Neural progenitor cell (in vitro differentiated cells): Measurements from ENCODE around the gene ADCY4. TPM values are rescaled to one million over a fixed set of nuclear protein-coding genes. Genes with fewer than 3 reads are reported as not detected.

Experiments used
- DNase-seq: peaks from one replicate; pipeline ENCODE4 v3.0.0-alpha.2; 2016; ENCODE audit warnings: low spot score
- H2AFZ ChIP-seq: fragments of 200-600 bp; sonication (generic); replicated peaks from 2 replicates; pipeline ENCODE4 v1.6.1; 2016; ENCODE audit warnings: antibody characterized with exemption
- H3F3A ChIP-seq: fragments of 200-600 bp; sonication (generic); 2 replicates; pipeline ENCODE4 v1.6.1; 2016; ENCODE audit warnings: antibody characterized with exemption, low read depth
- H3K27ac ChIP-seq: fragments of 200-600 bp; sonication (generic); 2 replicates; pipeline ENCODE4 v1.5.1; 2016; ENCODE audit warnings: mild to moderate bottlenecking
- H3K27me3 ChIP-seq: fragments of 200-600 bp; sonication (generic); 2 replicates; pipeline ENCODE4 v1.6.1; 2016; ENCODE audit warnings: mild to moderate bottlenecking, moderate library complexity
- H3K36me3 ChIP-seq: fragments of 200-600 bp; sonication (generic); 2 replicates; pipeline ENCODE4 v1.5.1; 2016
- H3K4me1 ChIP-seq: fragments of 200-600 bp; sonication (generic); 2 replicates; pipeline ENCODE4 v1.6.1; 2016; ENCODE audit warnings: mixed run types
- H3K4me2 ChIP-seq: fragments of 200-600 bp; sonication (generic); 2 replicates; pipeline ENCODE4 v1.6.1; 2016
- H3K4me3 ChIP-seq: fragments of 200-600 bp; sonication (generic); 2 replicates; pipeline ENCODE4 v1.5.1; 2016
- H3K79me2 ChIP-seq: fragments of 200-600 bp; sonication (generic); 2 replicates; pipeline ENCODE4 v1.6.1; 2016; ENCODE audit warnings: low read depth
- H3K9ac ChIP-seq: fragments of 200-600 bp; sonication (generic); 2 replicates; pipeline ENCODE4 v1.6.1; 2016
- H3K9me3 ChIP-seq: fragments of 200-600 bp; sonication (generic); 2 replicates; pipeline ENCODE4 v1.5.1; 2016; ENCODE audit warnings: low read depth
- H4K20me1 ChIP-seq: fragments of 200-600 bp; sonication (generic); 2 replicates; pipeline ENCODE4 v1.6.1; 2016; ENCODE audit warnings: low read depth
- H3K27ac Mint-ChIP-seq: 3 replicates; pipeline ENCODE4 v1.8.0; 2021; ENCODE audit warnings: mixed read lengths
- H3K27me3 Mint-ChIP-seq: 2 replicates; pipeline ENCODE4 v1.8.0; 2022; ENCODE audit warnings: low read depth, mild to moderate bottlenecking, inconsistent platforms, moderate library complexity, mixed read lengths; ENCODE audit not compliant: insufficient read depth
- H3K36me3 Mint-ChIP-seq: 3 replicates; pipeline ENCODE4 v1.8.0; 2021; ENCODE audit warnings: mixed read lengths
- H3K4me1 Mint-ChIP-seq: 3 replicates; pipeline ENCODE4 v1.8.0; 2021; ENCODE audit warnings: mixed read lengths
- H3K4me3 Mint-ChIP-seq: 3 replicates; pipeline ENCODE4 v1.8.0; 2021; ENCODE audit warnings: mild to moderate bottlenecking, moderate library complexity, mixed read lengths
- H3K9me3 Mint-ChIP-seq: 3 replicates; pipeline ENCODE4 v1.8.0; 2020; ENCODE audit warnings: mixed read lengths
- EZH2 ChIP-seq: fragments of 200-600 bp; sonication (generic); IDR thresholded peaks from 2 replicates; pipeline ENCODE4 v1.6.1; 2017; ENCODE audit warnings: antibody characterized with exemption, mild to moderate bottlenecking, moderate library complexity
- EZH2phosphoT487 ChIP-seq: fragments of 200-600 bp; sonication (generic); IDR thresholded peaks from 2 replicates; pipeline ENCODE4 v1.6.1; 2017; ENCODE audit warnings: antibody characterized with exemption
- total RNA-seq: library from RNA; depleted of rRNA; stranded (reverse); fragments of >200 nt; gene quantifications from 2 replicates; pipeline ENCODE4 v1.2.3, GENCODE V29; 2015; ENCODE audit warnings: low replicate concordance
- TF ChIP-seq, protein P1 (sequence below): fragments of 200-600 bp; sonication (generic); IDR thresholded peaks from 2 replicates; pipeline ENCODE4 v1.5.1; 2017; ENCODE audit warnings: antibody characterized with exemption, mild to moderate bottlenecking

The ADCY4 gene
- total RNA-seq, 1 donor from 2014 or later: not detected

DNA sequence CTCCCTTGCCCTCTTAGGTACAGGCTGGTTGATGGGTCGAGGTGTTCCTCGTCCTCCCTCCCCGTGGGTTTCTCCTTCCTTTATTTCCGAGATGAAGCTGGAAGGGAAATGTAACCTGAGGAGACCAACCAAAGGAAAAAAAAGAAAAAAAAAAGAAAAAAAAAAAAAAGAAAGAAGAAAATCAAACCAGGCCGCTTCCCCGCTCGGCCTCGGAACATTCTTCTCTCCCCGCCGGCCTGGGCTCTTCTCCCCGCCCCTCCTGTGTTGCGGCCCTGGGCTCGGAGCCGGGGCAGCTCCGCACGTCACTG, 31.5 kb upstream of the ADCY4 start:
- Mint-ChIP-seq H3K4me3 (peak overlapping the region; percentile 93), H3K36me3 (no peaks in the 10 kb centered on the region), H3K9me3 (no peaks in the 10 kb centered on the region), H3K27me3 (peaks cover 8% of the 10 kb centered on the region), H3K27ac (no peak overlapping the region), H3K4me1 (peaks cover 15% of the 10 kb centered on the region)
- no peak for DNase-seq
- H3K4me2 ChIP-seq: peak overlapping the region; percentile 85
- H3K9ac ChIP-seq: no peak overlapping the region
- H3K4me1 ChIP-seq: peaks cover 18% of the 10 kb centered on the region
- H3K27me3 ChIP-seq: peaks cover 25% of the 10 kb centered on the region
- peak overlapping the region; percentile 51 for H3K27ac ChIP-seq
- H3K79me2 ChIP-seq: peaks cover 3% of the 10 kb centered on the region
- TF ChIP-seq, protein P1, sequence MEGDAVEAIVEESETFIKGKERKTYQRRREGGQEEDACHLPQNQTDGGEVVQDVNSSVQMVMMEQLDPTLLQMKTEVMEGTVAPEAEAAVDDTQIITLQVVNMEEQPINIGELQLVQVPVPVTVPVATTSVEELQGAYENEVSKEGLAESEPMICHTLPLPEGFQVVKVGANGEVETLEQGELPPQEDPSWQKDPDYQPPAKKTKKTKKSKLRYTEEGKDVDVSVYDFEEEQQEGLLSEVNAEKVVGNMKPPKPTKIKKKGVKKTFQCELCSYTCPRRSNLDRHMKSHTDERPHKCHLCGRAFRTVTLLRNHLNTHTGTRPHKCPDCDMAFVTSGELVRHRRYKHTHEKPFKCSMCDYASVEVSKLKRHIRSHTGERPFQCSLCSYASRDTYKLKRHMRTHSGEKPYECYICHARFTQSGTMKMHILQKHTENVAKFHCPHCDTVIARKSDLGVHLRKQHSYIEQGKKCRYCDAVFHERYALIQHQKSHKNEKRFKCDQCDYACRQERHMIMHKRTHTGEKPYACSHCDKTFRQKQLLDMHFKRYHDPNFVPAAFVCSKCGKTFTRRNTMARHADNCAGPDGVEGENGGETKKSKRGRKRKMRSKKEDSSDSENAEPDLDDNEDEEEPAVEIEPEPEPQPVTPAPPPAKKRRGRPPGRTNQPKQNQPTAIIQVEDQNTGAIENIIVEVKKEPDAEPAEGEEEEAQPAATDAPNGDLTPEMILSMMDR: no peak
- TF ChIP-seq EZH2 (no peak), EZH2phosphoT487 (no peak)
- no peaks in the 10 kb centered on the region for H4K20me1 ChIP-seq
- no peaks in the 10 kb centered on the region for H3K9me3 ChIP-seq
- H3F3A ChIP-seq: peaks cover 36% of the 10 kb centered on the region
- H3K4me3 ChIP-seq: peak overlapping the region; percentile 74
- peak overlapping the region; percentile 37 for H2AFZ ChIP-seq
- H3K36me3 ChIP-seq: no peaks in the 10 kb centered on the region

DNA sequence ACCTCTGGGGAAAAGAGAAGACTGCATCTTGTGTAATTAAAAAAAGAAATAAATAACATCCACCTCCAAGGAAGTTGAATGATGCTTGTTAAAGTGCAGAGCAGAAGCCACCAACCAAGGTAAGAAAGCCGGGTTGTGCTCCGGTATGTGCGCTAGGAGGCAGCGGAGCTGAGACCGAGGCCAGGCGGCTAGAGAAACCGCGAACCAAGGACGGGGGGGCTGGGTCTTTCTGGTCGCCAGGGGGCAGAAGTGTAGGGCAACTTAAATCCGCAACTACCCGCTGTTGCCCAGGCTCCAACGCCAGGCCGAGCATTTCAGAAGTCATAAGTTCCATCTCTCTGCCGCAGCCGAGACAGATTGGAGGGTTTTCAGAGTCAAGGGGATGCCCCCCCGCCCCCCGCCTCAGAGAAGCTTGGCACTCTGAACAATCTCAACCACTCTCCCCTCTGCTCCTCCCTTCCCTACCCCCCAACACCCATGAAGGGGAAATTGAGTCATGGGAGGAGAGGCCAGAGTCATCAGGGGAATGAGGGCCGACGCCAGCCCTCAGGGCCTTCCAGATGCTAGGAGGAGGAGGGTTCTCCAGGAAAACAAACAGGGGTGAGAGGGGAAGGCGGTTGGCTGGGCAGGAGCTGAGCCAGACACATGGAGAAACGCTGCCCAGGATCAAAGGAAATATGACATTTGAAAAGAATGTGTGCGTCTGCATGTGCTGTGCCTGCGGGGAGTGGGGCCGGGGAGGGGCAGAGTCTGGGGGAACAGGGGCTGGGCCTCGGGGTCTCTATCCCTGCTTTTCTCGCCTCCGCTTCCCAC, 30.9 kb upstream of the ADCY4 start:
- Mint-ChIP-seq H3K27ac (peak overlapping the region; percentile 57), H3K27me3 (peaks cover 8% of the 10 kb centered on the region), H3K9me3 (no peaks in the 10 kb centered on the region), H3K4me1 (peaks cover 13% of the 10 kb centered on the region), H3K36me3 (no peaks in the 10 kb centered on the region), H3K4me3 (peak overlapping the region; percentile 93)
- Histone ChIP-seq H3K4me2 (peak overlapping the region; percentile 85), H3K4me1 (peaks cover 13% of the 10 kb centered on the region), H4K20me1 (no peaks in the 10 kb centered on the region), H3K36me3 (no peaks in the 10 kb centered on the region), H3F3A (peaks cover 36% of the 10 kb centered on the region), H3K79me2 (peaks cover 3% of the 10 kb centered on the region), H3K9ac (no peak overlapping the region), H3K9me3 (no peaks in the 10 kb centered on the region), H2AFZ (peak overlapping the region; percentile 37), H3K27ac (no peak overlapping the region), H3K27me3 (peaks cover 31% of the 10 kb centered on the region), H3K4me3 (peak overlapping the region; percentile 74)
- TF ChIP-seq EZH2phosphoT487: no peak
- TF ChIP-seq EZH2: no peak
- TF ChIP-seq, protein P1: peak; percentile 89
- peak; percentile 94 for DNase-seq

DNA sequence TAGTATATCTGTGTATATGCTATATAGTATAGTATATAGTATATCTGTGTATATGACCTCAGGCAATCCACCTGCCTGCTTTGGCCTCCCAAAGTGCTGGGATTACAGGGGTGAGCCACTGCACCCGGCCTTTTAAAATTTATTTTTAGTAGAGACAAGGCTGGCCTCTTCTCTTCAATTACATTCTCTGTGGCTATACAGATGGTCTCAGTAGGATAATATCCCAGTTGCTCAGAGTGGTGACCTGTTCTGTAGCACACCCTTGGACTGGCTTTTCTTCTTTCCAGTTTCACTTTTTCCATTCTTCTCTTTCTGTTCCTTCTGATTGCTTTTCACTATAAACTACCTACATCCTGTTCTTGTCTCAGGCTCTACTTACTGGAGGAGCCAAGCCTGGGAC, 30.0 kb upstream of the ADCY4 start:
- peaks cover 7% of the 10 kb centered on the region for H3K4me1 ChIP-seq
- Mint-ChIP-seq H3K27ac (no peak overlapping the region), H3K36me3 (no peaks in the 10 kb centered on the region), H3K9me3 (no peaks in the 10 kb centered on the region), H3K4me1 (peaks cover 13% of the 10 kb centered on the region), H3K4me3 (peak overlapping the region; percentile 93), H3K27me3 (peaks cover 8% of the 10 kb centered on the region)
- H3F3A ChIP-seq: peaks cover 36% of the 10 kb centered on the region
- DNase-seq: no peak
- H3K79me2 ChIP-seq: peaks cover 3% of the 10 kb centered on the region
- H3K4me2 ChIP-seq: no peak overlapping the region
- TF ChIP-seq, protein P1: no peak
- TF ChIP-seq EZH2phosphoT487 (no peak), EZH2 (no peak)
- H2AFZ ChIP-seq: no peak overlapping the region
- no peaks in the 10 kb centered on the region for H4K20me1 ChIP-seq
- no peak overlapping the region for H3K4me3 ChIP-seq
- H3K27ac ChIP-seq: no peak overlapping the region
- H3K27me3 ChIP-seq: peaks cover 40% of the 10 kb centered on the region
- no peak overlapping the region for H3K9ac ChIP-seq
- H3K9me3 ChIP-seq: no peaks in the 10 kb centered on the region
- no peaks in the 10 kb centered on the region for H3K36me3 ChIP-seq
